HepG2 (cell line): ENCODE data around the gene PRDM9. TPM values are rescaled to one million over a fixed set of nuclear protein-coding genes. Genes with fewer than 3 reads are reported as not detected.

Experiments
- ATAC-seq: fragments of 200-7000 bp; cut with Tn5 transposase; 3 replicates; pipeline ENCODE4 v1.9.1; 2020; ENCODE audit warnings: mild to moderate bottlenecking, moderate library complexity
- BruUV-seq: library from RNA; stranded (reverse); fragments of 400-500 nt; replicated peaks from 2 replicates; lab custom pipeline; 2021; lab: Mats Ljungman, UMichigan
- CTCF ChIA-PET: fragments of 300-600 bp; formaldehyde crosslinking; extraction: SDS; loops from one replicate; lab custom pipeline; 2021; ENCODE audit warnings: low total read pairs, inconsistent platforms, low intra/inter-chr PET ratio; lab: Yijun Ruan, JAX
- POLR2A ChIA-PET: fragments of 350-600 bp; sonication (Branson Sonifier 250); formaldehyde crosslinking; loops from one replicate; lab custom pipeline; 2020; ENCODE audit warnings: antibody characterized with exemption, inconsistent platforms; lab: Yijun Ruan, JAX
- DNase-seq: peaks from one replicate; pipeline ENCODE4 v3.0.0-alpha.2; 2015; ENCODE audit warnings: low spot score
- FAIRE-seq: peaks from 3 replicates; lab custom pipeline; 2011; peaks lifted over from hg19 to GRCh38; lab: Jason Lieb, UNC
- H2AFZ ChIP-seq: one replicate; pipeline ENCODE4 v1.6.1; 2011; ENCODE audit warnings: low read length, inconsistent platforms
- H3K27ac ChIP-seq: fragments of 300-600 bp; 3 replicates; pipeline ENCODE4 v1.8.0; 2011; ENCODE audit warnings: mixed run types, mild to moderate bottlenecking, mixed read lengths, low read length, inconsistent platforms; ENCODE audit not compliant: insufficient read depth; ENCODE audit errors: extremely low read length
- H3K27me3 ChIP-seq, 2 experiments: fragments of 200-600 bp in 1 of 2; 2 replicates in 1 of 2; 3 replicates in 1 of 2; pipeline versions ENCODE4 v1.6.0 to v1.8.0; 2011; ENCODE audit warnings: low read length in 2 of 2, mild to moderate bottlenecking in 2 of 2, moderate library complexity in 2 of 2, inconsistent platforms in 1 of 2; ENCODE audit not compliant: insufficient read depth in 2 of 2, control insufficient read depth in 1 of 2
- H3K36me3 ChIP-seq, 2 experiments: fragments of 200-600 bp in 1 of 2; replicated peaks in 1 of 2; 2 replicates in 1 of 2; 3 replicates in 1 of 2; pipeline versions ENCODE4 v1.5.1 to v1.8.0; 2011; ENCODE audit warnings: low read length in 2 of 2, inconsistent platforms in 1 of 2; ENCODE audit not compliant: insufficient read depth in 2 of 2, control insufficient read depth in 1 of 2
- H3K4me1 ChIP-seq: 2 replicates; pipeline ENCODE4 v1.5.1; 2012; ENCODE audit warnings: low read length, inconsistent platforms; ENCODE audit not compliant: insufficient read depth
- H3K4me2 ChIP-seq: 2 replicates; pipeline ENCODE4 v1.6.0; 2011; ENCODE audit warnings: low read depth, low read length, inconsistent platforms
- H3K4me3 ChIP-seq, 3 experiments: fragments of 200-600 bp in 1 of 3; sonication (generic), shearing (Covaris generic) in 1 of 3; replicated peaks in 1 of 3; 2 replicates each; pipeline ENCODE4 v1.5.1; 2011 to 2016; ENCODE audit warnings: low read length in 3 of 3, inconsistent platforms in 2 of 3, low read depth in 2 of 3, mild to moderate bottlenecking in 2 of 3, control low read depth in 1 of 3, mixed read lengths in 1 of 3; ENCODE audit not compliant: insufficient read depth in 1 of 3
- H3K79me2 ChIP-seq: one replicate; pipeline ENCODE4 v1.6.1; 2011; ENCODE audit warnings: low read length, inconsistent platforms; ENCODE audit not compliant: insufficient read depth
- H3K9ac ChIP-seq: 2 replicates; pipeline ENCODE4 v1.6.0; 2011; ENCODE audit warnings: mild to moderate bottlenecking, low read depth, low read length, inconsistent platforms; ENCODE audit not compliant: insufficient read depth
- H3K9me3 ChIP-seq: 2 replicates; pipeline ENCODE4 v1.5.1; 2012; ENCODE audit warnings: mild to moderate bottlenecking, low read length
- H4K20me1 ChIP-seq: 2 replicates; pipeline ENCODE4 v1.6.0; 2011; ENCODE audit warnings: inconsistent platforms, mild to moderate bottlenecking, low read length, moderate library complexity; ENCODE audit not compliant: insufficient read depth
- CC2D1A ChIP-seq: sonication (generic); formaldehyde crosslinking; IDR thresholded peaks from 2 replicates; pipeline ENCODE4 v1.8.1; 2023; ENCODE audit warnings: mild to moderate bottlenecking, missing genetic modification reagents
- HNF4G ChIP-seq, 2 experiments: sonication (generic) in 1 of 2; formaldehyde crosslinking in 1 of 2; IDR thresholded peaks; 2 replicates each; pipeline versions ENCODE4 v1.4.0 to v1.6.1; 2011 to 2020; ENCODE audit warnings: borderline replicate concordance in 2 of 2, low read depth in 2 of 2, mild to moderate bottlenecking in 2 of 2, low read length in 1 of 2, missing genetic modification reagents in 1 of 2, moderate library complexity in 1 of 2
- POGZ ChIP-seq: sonication (generic); formaldehyde crosslinking; IDR thresholded peaks from 2 replicates; pipeline ENCODE4 v1.4.0; 2020; ENCODE audit warnings: mild to moderate bottlenecking, missing genetic modification reagents
- STAG1 ChIP-seq: sonication (generic); formaldehyde crosslinking; IDR thresholded peaks from 2 replicates; pipeline ENCODE4 v1.4.0; 2020; ENCODE audit warnings: missing genetic modification reagents
- TAF15 ChIP-seq: fragments of 200-400 bp; formaldehyde crosslinking; IDR thresholded peaks from one replicate; pipeline ENCODE4 v1.6.1; 2018; ENCODE audit warnings: mild to moderate bottlenecking, low read depth, low read length; ENCODE audit not compliant: poor library complexity, severe bottlenecking
- ZBTB1 ChIP-seq: sonication (generic); formaldehyde crosslinking; IDR thresholded peaks from 2 replicates; pipeline ENCODE4 v1.4.0; 2020; ENCODE audit warnings: missing genetic modification reagents, borderline replicate concordance
- ZNF207 ChIP-seq: fragments of 450-650 bp; IDR thresholded peaks from 2 replicates; pipeline ENCODE4 v1.6.1; 2016; ENCODE audit warnings: antibody characterized with exemption, borderline replicate concordance
- ZNF251 ChIP-seq: sonication (generic); formaldehyde crosslinking; IDR thresholded peaks from 2 replicates; pipeline ENCODE4 v1.9.0; 2021; ENCODE audit warnings: mild to moderate bottlenecking, missing genetic modification reagents
- ZNF777 ChIP-seq: sonication (generic); formaldehyde crosslinking; IDR thresholded peaks from 2 replicates; pipeline ENCODE4 v1.4.0; 2020; ENCODE audit warnings: missing genetic modification reagents
- ZNF883 ChIP-seq: sonication (generic); formaldehyde crosslinking; IDR thresholded peaks from 2 replicates; pipeline ENCODE4 v1.5.1; 2020; ENCODE audit warnings: mild to moderate bottlenecking, missing genetic modification reagents; ENCODE audit errors: not compliant biosample characterization
- WGBS: methylation state at CpG from one replicate; pipeline ENCODE4 v1.1.6; 2017; ENCODE audit warnings: low lambda C conversion rate; 5-methylcytosine and 5-hydroxymethylcytosine counted together
- in situ Hi-C: cut with HindIII; loops from 2 replicates; pipeline ENCODE4 v1.10.0; 2017; ENCODE audit warnings: low pct_unique_long_range_greater_than_20kb; ENCODE audit not compliant: extremely low pct_ligation_motif_present
- intact Hi-C: fragments of 100-400 bp; cut with micrococcal nuclease; formaldehyde crosslinking; loops from one replicate; pipeline ENCODE4 v1.10.0; 2022; ENCODE audit not compliant: unreplicated experiment
- polyA plus RNA-seq, 8 experiments: library from polyadenylated mRNA; depleted of rRNA in 3 of 8; stranded (reverse) in 7 of 8; unstranded in 1 of 8; fragments of >200 nt; fragmentation: Illumina TruSeq in 4 of 8; extraction: Trizol in 4 of 8; gene quantifications; 2 replicates each; pipeline versions ENCODE4 v1.2.1 to v1.2.3, GENCODE V29; 2011 to 2016; ENCODE audit warnings: low read depth in 4 of 8, missing spikeins in 1 of 8, mixed read lengths in 1 of 8; ENCODE audit not compliant: insufficient read depth in 1 of 8
- total RNA-seq, 5 experiments: library from RNA; depleted of rRNA; stranded (reverse); fragments of >200 nt; fragmentation: Illumina TruSeq; extraction: Trizol; gene quantifications; 2 replicates each; pipeline ENCODE4 v1.2.3, GENCODE V29; 2016; ENCODE audit warnings: low read depth in 1 of 5
- TF ChIP-seq, protein P1 (sequence below): sonication (generic); formaldehyde crosslinking; IDR thresholded peaks from 2 replicates; pipeline ENCODE4 v1.4.0; 2020; ENCODE audit warnings: mild to moderate bottlenecking, missing genetic modification reagents

Gene PRDM9
- total and polyA plus RNA-seq, 2 of the 13 experiments (the other 11 are each of a cell fraction or from before 2014, with no cell fraction given): not detected

DNA sequence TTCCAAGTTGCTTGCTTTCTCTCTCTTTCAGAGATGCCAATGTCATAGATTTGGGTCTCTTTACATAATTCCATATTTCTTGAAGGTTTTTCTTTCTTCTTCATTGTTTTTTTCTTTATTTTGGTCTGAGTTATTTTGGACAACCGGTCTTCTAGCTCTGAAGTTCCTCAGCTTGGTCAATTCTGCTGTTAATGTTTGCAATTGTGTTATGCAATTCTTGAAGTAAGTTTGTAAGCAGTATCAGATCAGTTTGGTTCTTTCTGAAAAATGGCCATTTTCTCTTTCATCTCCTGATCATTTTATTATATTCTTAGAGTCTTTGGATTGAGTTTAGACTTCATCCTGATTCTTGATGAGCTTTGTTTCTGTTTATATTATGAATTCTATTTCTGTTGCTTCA is 16.4 kb upstream of the PRDM9 start:
- Histone ChIP-seq H2AFZ (no peak overlapping the region), H3K79me2 (no peaks in the 10 kb centered on the region), H3K27me3 (no peaks in the 10 kb centered on the region), H3K27ac (no peak overlapping the region), H3K4me3 (no peak overlapping the region)
- intact Hi-C loops: no loop called here
- no peak for DNase-seq
- FAIRE-seq: no peak
- no TSS peak for BruUV-seq
- TF ChIP-seq HNF4G (IDR thresholded peaks at IDR 0.05; ENCODE audit: borderline replicate concordance, low read depth, low read length): no peak
- no peak for TF ChIP-seq HNF4G (CRISPR knock-in tag; IDR thresholded peaks at IDR 0.05; ENCODE audit: borderline replicate concordance, low read depth)
- TF ChIP-seq ZNF777 (CRISPR knock-in tag): no peak
- TF ChIP-seq, all 625 proteins: peak for 0
- ChIA-PET POLR2A (no interaction called here), CTCF (no interaction called here)
- Histone ChIP-seq H3K36me3 (no peaks in the 10 kb centered on the region), H3K9ac (no peak overlapping the region), H3K9me3 (peaks cover 21% of the 10 kb centered on the region), H4K20me1 (no peaks in the 10 kb centered on the region), H3K4me2 (no peak overlapping the region), H3K4me1 (no peaks in the 10 kb centered on the region)
- no peak for ATAC-seq
- 0% methylated on average over 1 of the region's 1 CpG for WGBS
- in situ Hi-C loops: no loop called here

DNA sequence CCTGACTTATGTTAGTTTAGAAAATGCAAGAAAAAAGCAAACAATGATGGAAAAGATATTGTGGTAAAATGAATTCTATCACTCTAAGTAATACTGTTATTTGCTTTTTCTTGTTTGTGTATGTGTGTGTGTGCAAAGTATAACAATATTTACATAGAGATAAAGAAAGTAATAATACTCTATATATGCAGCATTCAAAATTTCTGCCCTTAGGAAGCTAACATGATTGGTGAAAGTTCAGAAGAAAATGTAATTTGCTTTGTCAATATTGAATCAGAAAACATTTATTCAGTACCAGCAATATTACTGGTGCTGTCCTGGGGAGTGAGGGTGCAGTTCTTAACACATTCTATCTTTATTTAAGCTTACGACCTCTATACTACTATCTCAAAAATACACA is 12.9 kb upstream of the PRDM9 start:
- ATAC-seq (no peak), FAIRE-seq (no peak), DNase-seq (no peak)
- intact Hi-C loops: no loop called here
- Histone ChIP-seq H3K36me3 (no peaks in the 10 kb centered on the region), H3K9ac (no peak overlapping the region), H3K9me3 (peaks cover 17% of the 10 kb centered on the region), H3K79me2 (no peaks in the 10 kb centered on the region), H3K4me3 (no peak overlapping the region), H3K27ac (no peak overlapping the region), H3K4me2 (no peak overlapping the region), H3K27me3 (no peaks in the 10 kb centered on the region), H2AFZ (no peak overlapping the region), H4K20me1 (no peaks in the 10 kb centered on the region), H3K4me1 (no peaks in the 10 kb centered on the region)
- 9% methylated on average over 1 of the region's 1 CpG for WGBS
- no TSS peak for BruUV-seq
- ChIA-PET POLR2A (no interaction called here), CTCF (no interaction called here)
- in situ Hi-C loops: no loop called here
- TF ChIP-seq POGZ (CRISPR knock-in tag) (no peak), CC2D1A (CRISPR knock-in tag) (no peak), ZNF207 (no peak), ZBTB1 (CRISPR knock-in tag) (no peak), ZNF251 (CRISPR knock-in tag) (no peak), ZNF883 (CRISPR knock-in tag) (no peak), TAF15 (no peak), STAG1 (CRISPR knock-in tag) (no peak)
- TF ChIP-seq, protein P1, sequence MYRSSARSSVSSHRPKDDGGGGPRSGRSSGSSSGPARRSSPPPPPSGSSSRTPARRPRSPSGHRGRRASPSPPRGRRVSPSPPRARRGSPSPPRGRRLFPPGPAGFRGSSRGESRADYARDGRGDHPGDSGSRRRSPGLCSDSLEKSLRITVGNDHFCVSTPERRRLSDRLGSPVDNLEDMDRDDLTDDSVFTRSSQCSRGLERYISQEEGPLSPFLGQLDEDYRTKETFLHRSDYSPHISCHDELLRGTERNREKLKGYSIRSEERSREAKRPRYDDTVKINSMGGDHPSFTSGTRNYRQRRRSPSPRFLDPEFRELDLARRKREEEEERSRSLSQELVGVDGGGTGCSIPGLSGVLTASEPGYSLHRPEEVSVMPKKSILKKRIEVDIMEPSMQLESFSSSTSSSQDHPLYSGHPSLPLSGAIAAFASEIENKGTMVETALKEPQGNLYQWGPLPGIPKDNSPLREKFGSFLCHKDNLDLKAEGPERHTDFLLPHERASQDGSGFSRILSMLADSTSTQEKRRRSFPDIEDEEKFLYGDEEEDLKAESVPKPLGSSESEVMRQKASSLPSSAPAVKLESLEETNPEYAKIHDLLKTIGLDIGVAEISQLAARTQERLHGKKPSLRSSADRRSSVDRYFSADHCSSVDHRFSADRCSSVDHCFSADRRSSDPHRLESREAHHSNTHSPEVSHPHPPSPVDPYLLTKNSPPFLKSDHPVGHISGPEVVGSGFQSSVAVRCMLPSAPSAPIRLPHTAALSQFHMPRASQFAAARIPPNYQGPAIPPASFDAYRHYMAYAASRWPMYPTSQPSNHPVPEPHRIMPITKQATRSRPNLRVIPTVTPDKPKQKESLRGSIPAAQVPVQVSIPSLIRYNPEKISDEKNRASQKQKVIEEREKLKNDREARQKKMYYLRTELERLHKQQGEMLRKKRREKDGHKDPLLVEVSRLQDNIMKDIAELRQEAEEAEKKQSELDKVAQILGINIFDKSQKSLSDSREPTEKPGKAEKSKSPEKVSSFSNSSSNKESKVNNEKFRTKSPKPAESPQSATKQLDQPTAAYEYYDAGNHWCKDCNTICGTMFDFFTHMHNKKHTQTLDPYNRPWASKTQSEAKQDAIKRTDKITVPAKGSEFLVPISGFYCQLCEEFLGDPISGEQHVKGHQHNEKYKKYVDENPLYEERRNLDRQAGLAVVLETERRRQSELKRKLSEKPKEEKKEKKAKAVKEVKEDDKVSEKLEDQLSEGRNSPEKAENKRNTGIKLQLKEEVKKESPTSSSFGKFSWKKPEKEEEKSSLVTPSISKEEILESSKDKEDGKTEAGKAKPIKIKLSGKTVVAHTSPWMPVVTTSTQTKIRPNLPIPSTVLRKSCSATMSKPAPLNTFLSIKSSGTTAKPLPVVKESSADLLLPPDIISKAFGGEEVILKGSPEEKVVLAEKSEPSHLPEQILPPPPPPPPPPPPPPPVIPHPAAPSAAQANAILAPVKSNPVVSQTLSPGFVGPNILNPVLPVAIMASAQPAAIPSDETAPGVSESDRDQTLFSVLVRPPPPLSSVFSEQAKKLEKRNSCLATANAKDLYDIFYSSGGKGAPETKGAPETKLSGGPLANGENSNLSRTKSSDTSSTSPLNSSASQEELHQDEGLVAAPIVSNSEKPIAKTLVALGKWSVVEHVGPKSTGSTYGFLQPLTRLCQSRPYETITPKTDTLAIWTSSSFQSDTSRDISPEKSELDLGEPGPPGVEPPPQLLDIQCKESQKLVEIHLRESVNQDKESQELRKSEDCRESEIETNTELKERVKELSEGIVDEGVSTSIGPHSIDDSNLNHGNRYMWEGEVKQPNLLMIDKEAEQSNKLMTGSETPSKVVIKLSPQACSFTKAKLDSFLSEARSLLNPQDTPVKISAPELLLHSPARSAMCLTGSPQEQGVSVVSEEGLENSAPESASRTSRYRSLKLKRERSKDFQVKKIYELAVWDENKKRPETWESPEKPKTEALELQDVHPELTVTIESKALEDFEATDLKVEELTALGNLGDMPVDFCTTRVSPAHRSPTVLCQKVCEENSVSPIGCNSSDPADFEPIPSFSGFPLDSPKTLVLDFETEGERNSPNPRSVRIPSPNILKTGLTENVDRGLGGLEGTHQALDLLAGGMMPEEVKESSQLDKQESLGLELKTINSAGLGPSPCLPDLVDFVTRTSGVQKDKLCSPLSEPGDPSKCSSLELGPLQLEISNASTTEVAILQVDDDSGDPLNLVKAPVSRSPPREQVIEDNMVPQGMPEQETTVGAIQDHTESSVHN (CRISPR knock-in tag): no peak
